SU-DHL-6 (cell line): ENCODE measurements around the gene CLHC1.
"Not testable (repeated sequence)": the region's sequence is repeated elsewhere in the genome, so short reads cannot be mapped to it uniquely, and the experiment has no call there.

ENCODE experiments used
- H2AFZ ChIP-seq: fragments of 200-600 bp; sonication (generic); 2 replicates; pipeline ENCODE4 v1.6.1; 2014; ENCODE audit warnings: low read depth, mild to moderate bottlenecking, moderate library complexity, mixed read lengths, antibody characterized with exemption, low read length; ENCODE audit not compliant: severe bottlenecking
- H3F3A ChIP-seq: fragments of 200-600 bp; shearing (Covaris generic); 2 replicates; pipeline ENCODE4 v1.6.0; 2016; ENCODE audit warnings: antibody characterized with exemption, mild to moderate bottlenecking; ENCODE audit not compliant: insufficient read depth
- H3K27ac ChIP-seq: fragments of 200-600 bp; sonication (generic); 2 replicates; pipeline ENCODE4 v1.5.1; 2016; ENCODE audit warnings: low read depth, mild to moderate bottlenecking, low read length, moderate library complexity, mixed read lengths
- H3K27me3 ChIP-seq: fragments of 200-600 bp; sonication (generic), shearing (Covaris generic); 2 replicates; pipeline ENCODE4 v1.6.0; 2014; ENCODE audit warnings: mild to moderate bottlenecking, low read length
- H3K36me3 ChIP-seq: fragments of 200-600 bp; sonication (generic); 2 replicates; pipeline ENCODE4 v1.6.1; 2014; ENCODE audit warnings: mild to moderate bottlenecking, low read length, mixed read lengths
- H3K4me2 ChIP-seq: fragments of 300-600, 200-600 bp; shearing (Covaris generic), sonication (generic); 2 replicates; pipeline ENCODE4 v1.6.0; 2014; ENCODE audit warnings: low read length, low read depth, mild to moderate bottlenecking; ENCODE audit not compliant: poor library complexity, severe bottlenecking
- H3K4me3 ChIP-seq: fragments of 200-600 bp; sonication (generic); 2 replicates; pipeline ENCODE4 v1.5.1; 2014; ENCODE audit warnings: antibody characterized with exemption, low read length, mild to moderate bottlenecking, mixed read lengths; ENCODE audit not compliant: insufficient read depth, poor library complexity, severe bottlenecking
- H3K79me2 ChIP-seq: fragments of 200-600 bp; sonication (generic); 2 replicates; pipeline ENCODE4 v1.6.1; 2014; ENCODE audit warnings: mild to moderate bottlenecking, low read length, moderate library complexity; ENCODE audit not compliant: insufficient read depth
- H3K9ac ChIP-seq: fragments of 200-600 bp; sonication (generic); 2 replicates; pipeline ENCODE4 v1.7.0; 2014; ENCODE audit warnings: mild to moderate bottlenecking, low read length
- H3K9me2 ChIP-seq: fragments of 200-600 bp; sonication (generic); replicated peaks from 2 replicates; pipeline ENCODE4 v1.6.1; 2014; ENCODE audit warnings: low read length; ENCODE audit not compliant: insufficient read depth
- H3K9me3 ChIP-seq: fragments of 200-600 bp; sonication (generic); 2 replicates; pipeline ENCODE4 v1.6.1; 2014; ENCODE audit warnings: low read length, mixed read lengths; ENCODE audit not compliant: insufficient read depth
- H4K20me1 ChIP-seq: fragments of 200-600 bp; sonication (generic); 2 replicates; pipeline ENCODE4 v1.6.1; 2014; ENCODE audit warnings: low read depth, mild to moderate bottlenecking, antibody characterized with exemption, low read length, moderate library complexity, mixed read lengths
- EZH2phosphoT487 ChIP-seq: fragments of 200-600 bp; sonication (generic), shearing (Covaris generic); conservative IDR thresholded peaks from 2 replicates; pipeline ENCODE4 v1.6.1; 2018; ENCODE audit warnings: mild to moderate bottlenecking, antibody characterized with exemption, low read length, moderate library complexity, mixed read lengths
- TF ChIP-seq, protein P1 (sequence below): fragments of 200-600 bp; sonication (generic); IDR thresholded peaks from one replicate; pipeline ENCODE4 v1.5.1; 2017; ENCODE audit warnings: antibody characterized with exemption, mild to moderate bottlenecking, low read length, moderate library complexity; ENCODE audit not compliant: insufficient read depth, poor library complexity, severe bottlenecking

Gene CLHC1

DNA sequence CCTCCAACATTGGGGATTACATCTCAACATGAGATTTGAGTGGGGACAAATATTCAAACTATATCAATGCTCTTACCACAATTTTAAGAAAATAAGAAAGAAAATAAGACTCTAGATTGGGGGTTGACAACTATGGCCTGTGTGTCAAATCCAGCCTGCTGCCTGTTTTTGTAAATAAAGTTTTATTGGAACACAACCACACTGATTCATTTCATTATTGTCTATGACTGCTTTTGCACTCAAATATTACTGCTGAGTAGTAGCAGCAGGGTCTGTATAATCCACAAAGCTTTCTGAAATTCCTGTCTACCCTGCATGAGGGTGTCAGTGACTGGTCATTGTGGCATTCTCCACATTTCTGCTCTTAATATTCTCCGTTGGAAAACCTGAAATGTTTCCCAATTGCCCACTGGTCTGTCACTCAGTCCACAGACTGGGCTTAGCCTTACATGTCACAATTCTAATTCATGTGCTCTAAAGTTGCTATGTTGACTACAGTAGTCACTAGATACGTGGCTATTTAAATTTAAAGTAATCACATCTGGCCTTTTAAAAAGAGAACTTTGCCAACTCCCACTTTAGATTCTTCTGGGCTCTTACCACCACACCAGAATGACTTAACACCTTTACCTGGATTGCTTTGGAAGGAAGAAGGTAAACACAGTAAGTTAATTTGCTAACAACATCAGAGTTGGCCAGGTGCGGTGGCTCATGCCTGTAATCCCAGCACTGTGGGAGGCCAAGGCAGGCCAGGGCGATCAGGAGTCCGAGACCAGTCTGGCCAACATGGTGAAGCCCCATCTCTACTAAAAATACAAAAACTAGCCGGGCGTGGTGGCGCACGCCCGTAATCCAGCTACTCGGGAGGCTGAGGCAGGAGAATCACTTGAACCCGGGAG, 86.9 kb downstream of the CLHC1 start:
- no peaks in the 10 kb centered on the region for H3K27me3 ChIP-seq
- no peak overlapping the region for H3K9ac ChIP-seq
- no peaks in the 10 kb centered on the region for H3K36me3 ChIP-seq
- H2AFZ ChIP-seq: no peak overlapping the region
- no peaks in the 10 kb centered on the region for H4K20me1 ChIP-seq
- no peak overlapping the region for H3K27ac ChIP-seq
- TF ChIP-seq, protein P1, sequence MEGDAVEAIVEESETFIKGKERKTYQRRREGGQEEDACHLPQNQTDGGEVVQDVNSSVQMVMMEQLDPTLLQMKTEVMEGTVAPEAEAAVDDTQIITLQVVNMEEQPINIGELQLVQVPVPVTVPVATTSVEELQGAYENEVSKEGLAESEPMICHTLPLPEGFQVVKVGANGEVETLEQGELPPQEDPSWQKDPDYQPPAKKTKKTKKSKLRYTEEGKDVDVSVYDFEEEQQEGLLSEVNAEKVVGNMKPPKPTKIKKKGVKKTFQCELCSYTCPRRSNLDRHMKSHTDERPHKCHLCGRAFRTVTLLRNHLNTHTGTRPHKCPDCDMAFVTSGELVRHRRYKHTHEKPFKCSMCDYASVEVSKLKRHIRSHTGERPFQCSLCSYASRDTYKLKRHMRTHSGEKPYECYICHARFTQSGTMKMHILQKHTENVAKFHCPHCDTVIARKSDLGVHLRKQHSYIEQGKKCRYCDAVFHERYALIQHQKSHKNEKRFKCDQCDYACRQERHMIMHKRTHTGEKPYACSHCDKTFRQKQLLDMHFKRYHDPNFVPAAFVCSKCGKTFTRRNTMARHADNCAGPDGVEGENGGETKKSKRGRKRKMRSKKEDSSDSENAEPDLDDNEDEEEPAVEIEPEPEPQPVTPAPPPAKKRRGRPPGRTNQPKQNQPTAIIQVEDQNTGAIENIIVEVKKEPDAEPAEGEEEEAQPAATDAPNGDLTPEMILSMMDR: no peak
- TF ChIP-seq EZH2phosphoT487: no peak
- H3K4me2 ChIP-seq: no peak overlapping the region
- no peaks in the 10 kb centered on the region for H3F3A ChIP-seq
- no peak overlapping the region for H3K4me3 ChIP-seq
- H3K79me2 ChIP-seq: no peaks in the 10 kb centered on the region
- H3K9me2 ChIP-seq: no peaks in the 10 kb centered on the region
- no peaks in the 10 kb centered on the region for H3K9me3 ChIP-seq

DNA sequence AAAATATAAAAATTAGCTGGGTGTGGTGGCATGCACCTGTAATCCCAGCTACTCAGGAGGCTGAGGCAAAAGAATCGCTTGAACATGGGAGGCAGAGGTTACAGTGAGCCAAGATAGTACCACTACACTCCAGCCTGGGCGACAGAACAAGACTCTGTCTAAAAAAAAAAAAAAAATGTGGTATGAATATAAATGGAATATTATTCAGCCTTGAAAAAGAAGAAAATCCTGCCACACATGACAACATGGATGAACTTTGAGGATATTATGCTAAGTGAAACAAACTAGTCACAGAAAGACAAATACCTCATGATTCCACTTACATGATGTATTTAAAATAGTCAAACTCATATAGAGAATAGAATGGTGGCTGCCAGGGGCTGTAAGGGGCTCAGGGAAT, 88.4 kb downstream of the CLHC1 start:
- H3F3A ChIP-seq, H3K27me3 ChIP-seq, H3K79me2 ChIP-seq, H2AFZ ChIP-seq, H3K36me3 ChIP-seq, H3K4me3 ChIP-seq, H3K9me2 ChIP-seq, H3K27ac ChIP-seq, H3K9me3 ChIP-seq, H4K20me1 ChIP-seq, H3K9ac ChIP-seq, H3K4me2 ChIP-seq: not testable (repeated sequence)

DNA sequence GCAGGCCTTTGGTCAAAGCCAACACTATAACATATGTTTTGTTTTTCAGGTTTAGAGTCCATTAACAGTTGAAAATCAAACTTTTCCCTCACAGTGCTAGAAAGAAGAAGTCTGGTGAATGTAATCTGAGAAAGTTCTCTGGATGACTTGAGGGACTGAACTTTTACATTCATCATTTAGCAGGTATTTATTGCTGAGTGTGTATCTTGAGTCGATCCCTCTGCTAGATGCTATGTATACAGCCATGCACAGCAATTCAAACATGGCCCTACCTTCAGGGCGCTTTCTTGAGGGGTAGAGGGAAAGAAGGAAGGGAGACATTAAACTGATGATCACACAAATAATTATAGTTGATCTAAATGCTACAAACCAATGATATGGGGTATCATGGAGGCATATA, 89.6 kb downstream of the CLHC1 start:
- Histone ChIP-seq H2AFZ (no peak overlapping the region), H3K4me2 (no peak overlapping the region), H3K27ac (no peak overlapping the region), H3K9me3 (no peaks in the 10 kb centered on the region), H4K20me1 (no peaks in the 10 kb centered on the region), H3K36me3 (no peaks in the 10 kb centered on the region), H3K79me2 (no peaks in the 10 kb centered on the region), H3K9me2 (no peaks in the 10 kb centered on the region), H3K9ac (no peak overlapping the region), H3K27me3 (no peaks in the 10 kb centered on the region), H3F3A (no peaks in the 10 kb centered on the region), H3K4me3 (no peak overlapping the region)
- TF ChIP-seq, protein P1: no peak
- TF ChIP-seq EZH2phosphoT487: no peak

DNA sequence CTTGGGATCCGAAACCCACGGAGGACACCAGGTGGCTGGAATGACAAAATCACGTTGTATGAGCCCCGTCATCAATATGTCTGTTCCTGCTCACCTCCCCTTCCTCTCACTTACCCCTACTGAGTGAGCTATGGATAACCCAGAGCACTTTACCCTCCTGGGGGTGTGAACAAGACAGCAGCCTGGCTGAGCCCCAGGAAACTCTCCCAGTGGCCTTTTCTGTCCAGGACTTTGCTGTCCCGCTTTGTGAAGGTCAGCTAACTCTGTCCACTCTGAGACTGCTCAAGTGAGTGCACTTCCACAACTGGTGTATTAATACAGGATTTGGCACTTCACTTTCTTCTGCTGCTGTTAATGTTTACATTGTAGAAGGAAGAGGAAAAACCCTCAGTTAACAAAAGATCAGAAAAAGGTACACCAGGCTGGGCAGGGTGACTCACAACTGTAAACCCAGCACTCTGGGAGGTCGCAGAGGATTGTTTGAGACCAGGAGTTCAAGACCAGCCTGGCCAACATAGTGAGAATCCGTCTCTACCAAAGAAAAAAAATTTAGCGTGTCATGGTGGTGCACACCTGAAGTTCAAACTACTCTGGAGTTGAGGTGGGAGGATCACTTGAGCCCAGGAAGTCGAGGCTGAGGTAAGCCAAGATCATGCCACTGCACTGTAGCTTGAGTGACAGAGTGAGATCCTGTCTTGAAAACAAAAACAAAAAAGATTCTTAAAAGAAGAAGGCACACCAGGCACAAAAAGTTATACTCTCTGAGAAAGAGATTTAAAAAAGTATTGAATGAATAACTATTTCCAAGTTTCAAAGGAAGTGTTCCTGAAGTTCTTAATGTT, 90.3 kb downstream of the CLHC1 start:
- TF ChIP-seq EZH2phosphoT487: no peak
- TF ChIP-seq, protein P1: no peak
- Histone ChIP-seq H2AFZ (no peak overlapping the region), H3K9me3 (no peaks in the 10 kb centered on the region), H3K9ac (no peak overlapping the region), H3K27ac (no peak overlapping the region), H3F3A (no peaks in the 10 kb centered on the region), H3K36me3 (no peaks in the 10 kb centered on the region), H3K4me3 (no peak overlapping the region), H3K4me2 (no peak overlapping the region), H4K20me1 (no peaks in the 10 kb centered on the region), H3K79me2 (no peaks in the 10 kb centered on the region), H3K9me2 (no peaks in the 10 kb centered on the region), H3K27me3 (no peaks in the 10 kb centered on the region)
